A549 (cell line): ENCODE measurements around the gene DPYSL3. TPM values are rescaled to one million over a fixed set of nuclear protein-coding genes. Genes with fewer than 3 reads are reported as not detected.

ENCODE experiments used
- ATAC-seq, 2 experiments: fragments of 200-7000 bp in 1 of 2; fragments of >200 bp in 1 of 2; cut with Nextera tagmentation in 1 of 2; cut with Tn5 transposase in 1 of 2; 3 replicates each; pipeline versions ENCODE4 v1.8.0 to v1.9.1; 2018 to 2020; ENCODE audit warnings: mild to moderate bottlenecking in 1 of 2, moderate library complexity in 1 of 2
- CTCF ChIA-PET: fragments of 300-600 bp; sonication (Branson Sonifier 250); formaldehyde crosslinking; extraction: SDS; loops from one replicate; lab custom pipeline; 2021; ENCODE audit warnings: antibody characterized with exemption, inconsistent platforms; lab: Yijun Ruan, JAX
- POLR2A ChIA-PET: fragments of 350-600 bp; formaldehyde crosslinking; extraction: SDS; loops from one replicate; lab custom pipeline; 2021; ENCODE audit warnings: antibody characterized with exemption, inconsistent platforms; lab: Yijun Ruan, JAX
- DNase-seq, 2 experiments: peaks; one replicate each; pipeline versions ENCODE4 v3.0.0 to v3.0.0-alpha.2; 2011 to 2016; ENCODE audit warnings: low read depth in 1 of 2, low spot score in 1 of 2
- FAIRE-seq: peaks from 2 replicates; lab custom pipeline; 2011; peaks lifted over from hg19 to GRCh38; lab: Jason Lieb, UNC
- H3K27ac ChIP-seq, 2 experiments: fragments of >200 bp; sonication (Bioruptor Twin); formaldehyde crosslinking; 3 replicates each; pipeline ENCODE4 v1.5.1; 2016 to 2017
- H3K4me1 ChIP-seq: fragments of >200 bp; sonication (Bioruptor Twin); formaldehyde crosslinking; 3 replicates; pipeline ENCODE4 v1.6.1; 2016
- H3K4me2 ChIP-seq: fragments of >200 bp; sonication (Bioruptor Twin); formaldehyde crosslinking; 3 replicates; pipeline ENCODE4 v1.6.1; 2016
- H3K4me3 ChIP-seq: fragments of >200 bp; sonication (Bioruptor Twin); formaldehyde crosslinking; 3 replicates; pipeline ENCODE4 v1.5.1; 2016
- H3K9me3 ChIP-seq: fragments of >200 bp; sonication (Bioruptor Twin); formaldehyde crosslinking; 3 replicates; pipeline ENCODE4 v1.6.1; 2016
- ATOH8 ChIP-seq: fragments of 250-450 bp; sonication (Bioruptor Pico); IDR thresholded peaks from 2 replicates; pipeline ENCODE4 v1.5.0; 2020; ENCODE audit warnings: low read depth, mild to moderate bottlenecking, moderate library complexity
- BCL3 ChIP-seq: fragments of >200 bp; sonication (Bioruptor Twin); formaldehyde crosslinking; IDR thresholded peaks from 3 replicates; pipeline ENCODE4 v1.6.1; 2016
- CEBPB ChIP-seq, 2 experiments: fragments of >200 bp in 1 of 2; sonication (Bioruptor Twin) in 1 of 2; formaldehyde crosslinking in 1 of 2; IDR thresholded peaks; 2 replicates each; pipeline ENCODE4 v1.6.1; 2012 to 2016
- CHD2 ChIP-seq: fragments of 150-350 bp; IDR thresholded peaks from 2 replicates; pipeline ENCODE4 v1.6.1; 2014; ENCODE audit warnings: low read length; ENCODE audit not compliant: partially characterized antibody
- CHD4 ChIP-seq: fragments of 200-600 bp; sonication (generic); IDR thresholded peaks from 2 replicates; pipeline ENCODE4 v1.6.1; 2016; ENCODE audit warnings: antibody characterized with exemption, mild to moderate bottlenecking, borderline replicate concordance
- FOSB ChIP-seq: fragments of 250-450 bp; sonication (Bioruptor Pico); IDR thresholded peaks from 2 replicates; pipeline ENCODE4 v1.5.0; 2020; ENCODE audit warnings: mild to moderate bottlenecking, moderate library complexity
- HMGXB4 ChIP-seq: fragments of 250-450 bp; sonication (Bioruptor Pico); IDR thresholded peaks from 2 replicates; pipeline ENCODE4 v1.5.0; 2021; ENCODE audit warnings: mild to moderate bottlenecking, moderate library complexity, borderline replicate concordance
- HOXA7 ChIP-seq: fragments of 250-450 bp; sonication (Bioruptor Pico); IDR thresholded peaks from 2 replicates; pipeline ENCODE4 v1.5.0; 2020; ENCODE audit warnings: mild to moderate bottlenecking, moderate library complexity
- HOXB13 ChIP-seq: fragments of 250-450 bp; sonication (Bioruptor Pico); IDR thresholded peaks from 2 replicates; pipeline ENCODE4 v1.5.0; 2020; ENCODE audit warnings: low read depth, mild to moderate bottlenecking, moderate library complexity
- HOXB5 ChIP-seq: fragments of 250-450 bp; sonication (Bioruptor Pico); IDR thresholded peaks from 2 replicates; pipeline ENCODE4 v1.5.0; 2020; ENCODE audit warnings: mild to moderate bottlenecking, moderate library complexity
- JUN ChIP-seq, 2 experiments: fragments of >200 bp; sonication (Bioruptor Twin); formaldehyde crosslinking; IDR thresholded peaks; 2 replicates in 1 of 2; 3 replicates in 1 of 2; pipeline ENCODE4 v1.6.1; 2016 to 2017
- KDM1A ChIP-seq: fragments of 200-600 bp; sonication (generic); IDR thresholded peaks from 2 replicates; pipeline ENCODE4 v1.6.1; 2016; ENCODE audit warnings: low read depth, mild to moderate bottlenecking
- KDM5A ChIP-seq: fragments of 200-600 bp; sonication (generic); IDR thresholded peaks from 2 replicates; pipeline ENCODE4 v1.6.1; 2016; ENCODE audit warnings: antibody characterized with exemption, mild to moderate bottlenecking
- MAFK ChIP-seq: fragments of 450-650 bp; IDR thresholded peaks from 2 replicates; pipeline ENCODE4 v1.6.1; 2014; ENCODE audit not compliant: partially characterized antibody
- MAZ ChIP-seq: fragments of 150-350 bp; IDR thresholded peaks from 2 replicates; pipeline ENCODE4 v1.6.1; 2014; ENCODE audit warnings: antibody characterized with exemption, low read depth, low read length, borderline replicate concordance
- PBX3 ChIP-seq: IDR thresholded peaks from 2 replicates; pipeline ENCODE4 v1.6.1; 2012
- RAD21 ChIP-seq, 2 experiments: fragments of >200 bp in 1 of 2; sonication (Bioruptor Twin) in 1 of 2; formaldehyde crosslinking in 1 of 2; IDR thresholded peaks in 1 of 2; conservative IDR thresholded peaks in 1 of 2; 2 replicates in 1 of 2; 3 replicates in 1 of 2; pipeline ENCODE4 v1.6.1; 2012 to 2018; ENCODE audit warnings: inconsistent platforms in 1 of 2
- RCOR1 ChIP-seq: fragments of 150-350 bp; IDR thresholded peaks from 2 replicates; pipeline ENCODE4 v1.6.1; 2014; ENCODE audit warnings: antibody characterized with exemption, low read length, low read depth
- RNF2 ChIP-seq: fragments of 200-600 bp; sonication (generic); IDR thresholded peaks from 2 replicates; pipeline ENCODE4 v1.6.1; 2016; ENCODE audit warnings: low read depth, mild to moderate bottlenecking, antibody characterized with exemption, moderate library complexity, borderline replicate concordance
- SREBF2 ChIP-seq: fragments of 450-650 bp; IDR thresholded peaks from 2 replicates; pipeline ENCODE4 v1.6.1; 2014; ENCODE audit warnings: mild to moderate bottlenecking, moderate library complexity
- TFCP2L1 ChIP-seq: fragments of 250-450 bp; sonication (Bioruptor Pico); IDR thresholded peaks from 2 replicates; pipeline ENCODE4 v1.5.0; 2021; ENCODE audit warnings: mild to moderate bottlenecking
- ZC3H11A ChIP-seq: fragments of 450-650 bp; IDR thresholded peaks from 2 replicates; pipeline ENCODE4 v1.6.1; 2014; ENCODE audit warnings: antibody characterized with exemption, mild to moderate bottlenecking
- WGBS: methylation state at CpG from one replicate; pipeline ENCODE4 v1.1.6; 2017; ENCODE audit errors: missing lambda C conversion rate; 5-methylcytosine and 5-hydroxymethylcytosine counted together
- polyA plus RNA-seq, 4 experiments: library from polyadenylated mRNA; depleted of rRNA in 3 of 4; stranded (reverse); fragments of >200 nt; fragmentation: RNase III in 1 of 4; extraction: RNeasy Plus Mini Kit Qiagen cat#74134 plus additional on column Dnase treatment in 1 of 4; gene quantifications; 2 replicates in 3 of 4; 3 replicates in 1 of 4; pipeline ENCODE4 v1.2.3, GENCODE V29; 2011 to 2017
- TF ChIP-seq, protein P1 (sequence below): IDR thresholded peaks from 2 replicates; pipeline ENCODE4 v1.6.1; 2012
- TF ChIP-seq, protein P2 (sequence below): fragments of 150-350 bp; IDR thresholded peaks from 2 replicates; pipeline ENCODE4 v1.6.1; 2014; ENCODE audit warnings: low read depth, mild to moderate bottlenecking, low read length
- TF ChIP-seq, protein P3 (sequence below): fragments of 200-600 bp; sonication (generic); IDR thresholded peaks from 2 replicates; pipeline ENCODE4 v1.6.1; 2016; ENCODE audit warnings: antibody characterized with exemption, mild to moderate bottlenecking, moderate library complexity

DPYSL3 gene
- polyA plus RNA-seq, 2 of the 4 experiments (the other 2 are of a cell fraction), result 16.5 to 22.3 TPM

DNA sequence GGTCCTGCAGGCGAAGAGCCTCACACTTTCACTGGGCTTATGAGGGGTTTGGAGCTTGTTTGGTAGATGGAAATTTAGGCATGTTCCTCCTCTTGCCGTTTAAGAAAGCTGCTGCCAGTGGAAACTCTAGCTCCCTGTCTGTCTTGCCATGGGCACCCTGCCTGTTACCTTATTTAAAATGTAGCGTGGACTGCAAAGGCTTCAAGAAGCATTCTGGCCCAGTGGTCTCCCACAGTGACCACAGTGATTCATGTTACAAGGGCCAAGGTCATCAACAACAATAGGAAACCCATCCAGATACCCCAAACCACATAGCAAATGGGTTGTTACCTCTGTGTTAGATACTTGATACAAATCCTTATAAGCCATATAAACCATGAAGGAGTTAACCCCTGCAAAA, 96.6 kb downstream of the DPYSL3 start:
- 53% methylated on average over 3 of the region's 3 CpGs for WGBS
- ATAC-seq (no peak), FAIRE-seq (no peak), DNase-seq (no peak)
- CTCF ChIA-PET, result interaction anchor here (1.1 to 1.4 kb wide), 2 partner anchors 10 to 40 kb away, joined by 3 read pairs; no protein-coding TSS in a partner anchor
- POLR2A ChIA-PET, result no interaction called here
- Histone ChIP-seq H3K9me3 (no peaks in the 10 kb centered on the region), H3K4me1 (no peaks in the 10 kb centered on the region), H3K27ac (no peak overlapping the region), H3K4me2 (no peak overlapping the region), H3K4me3 (no peak overlapping the region)
- TF ChIP-seq RAD21 (conservative IDR thresholded peaks at IDR 0.05 in 1 of 2, IDR thresholded peaks at IDR 0.05 in 1 of 2) (no peak), PBX3 (no peak), CHD2 (no peak), TFCP2L1 (CRISPR knock-in tag) (no peak), HMGXB4 (CRISPR knock-in tag) (no peak), CHD4 (no peak), ZC3H11A (no peak), SREBF2 (no peak), HOXB5 (CRISPR knock-in tag) (no peak), HOXB13 (CRISPR knock-in tag) (no peak), HOXA7 (CRISPR knock-in tag) (no peak), KDM5A (no peak), JUN (IDR thresholded peaks at IDR 0.05) (no peak), KDM1A (no peak)
- TF ChIP-seq, protein P1, sequence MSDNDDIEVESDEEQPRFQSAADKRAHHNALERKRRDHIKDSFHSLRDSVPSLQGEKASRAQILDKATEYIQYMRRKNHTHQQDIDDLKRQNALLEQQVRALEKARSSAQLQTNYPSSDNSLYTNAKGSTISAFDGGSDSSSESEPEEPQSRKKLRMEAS, result no peak
- TF ChIP-seq, protein P2, sequence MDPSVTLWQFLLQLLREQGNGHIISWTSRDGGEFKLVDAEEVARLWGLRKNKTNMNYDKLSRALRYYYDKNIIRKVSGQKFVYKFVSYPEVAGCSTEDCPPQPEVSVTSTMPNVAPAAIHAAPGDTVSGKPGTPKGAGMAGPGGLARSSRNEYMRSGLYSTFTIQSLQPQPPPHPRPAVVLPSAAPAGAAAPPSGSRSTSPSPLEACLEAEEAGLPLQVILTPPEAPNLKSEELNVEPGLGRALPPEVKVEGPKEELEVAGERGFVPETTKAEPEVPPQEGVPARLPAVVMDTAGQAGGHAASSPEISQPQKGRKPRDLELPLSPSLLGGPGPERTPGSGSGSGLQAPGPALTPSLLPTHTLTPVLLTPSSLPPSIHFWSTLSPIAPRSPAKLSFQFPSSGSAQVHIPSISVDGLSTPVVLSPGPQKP, result no peak

DNA sequence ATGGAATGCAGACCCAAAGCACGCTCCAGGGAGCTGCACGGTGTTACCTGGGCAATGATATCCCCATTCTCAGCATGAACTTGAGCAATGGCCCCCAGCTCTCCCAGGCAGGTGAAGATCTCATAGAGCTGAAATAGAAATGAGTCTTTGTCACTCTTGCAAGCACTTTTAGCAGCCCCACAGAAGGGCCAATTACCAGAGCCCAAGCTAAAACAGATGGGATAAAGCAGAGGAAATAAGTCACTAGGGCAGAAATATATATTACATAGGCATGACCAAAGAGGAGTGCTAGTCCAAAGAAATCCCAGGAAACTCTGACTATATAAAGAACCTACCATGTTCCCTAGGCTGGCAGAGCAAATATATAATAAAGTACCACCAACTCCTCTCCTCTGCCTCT, 97.3 kb downstream of the DPYSL3 start:
- no peak overlapping the region for H3K4me2 ChIP-seq
- H3K27ac ChIP-seq, result no peak overlapping the region
- WGBS, result 59% methylated on average over 2 of the region's 2 CpGs
- no peaks in the 10 kb centered on the region for H3K9me3 ChIP-seq
- no peak for TF ChIP-seq RNF2
- TF ChIP-seq ATOH8 (CRISPR knock-in tag), result no peak
- no peak for TF ChIP-seq MAZ
- no peak for TF ChIP-seq MAFK
- no peak for TF ChIP-seq FOSB (CRISPR knock-in tag)
- TF ChIP-seq JUN (IDR thresholded peaks at IDR 0.05), result no peak
- no peak for TF ChIP-seq RCOR1
- TF ChIP-seq CHD4, result no peak
- TF ChIP-seq, protein P3, sequence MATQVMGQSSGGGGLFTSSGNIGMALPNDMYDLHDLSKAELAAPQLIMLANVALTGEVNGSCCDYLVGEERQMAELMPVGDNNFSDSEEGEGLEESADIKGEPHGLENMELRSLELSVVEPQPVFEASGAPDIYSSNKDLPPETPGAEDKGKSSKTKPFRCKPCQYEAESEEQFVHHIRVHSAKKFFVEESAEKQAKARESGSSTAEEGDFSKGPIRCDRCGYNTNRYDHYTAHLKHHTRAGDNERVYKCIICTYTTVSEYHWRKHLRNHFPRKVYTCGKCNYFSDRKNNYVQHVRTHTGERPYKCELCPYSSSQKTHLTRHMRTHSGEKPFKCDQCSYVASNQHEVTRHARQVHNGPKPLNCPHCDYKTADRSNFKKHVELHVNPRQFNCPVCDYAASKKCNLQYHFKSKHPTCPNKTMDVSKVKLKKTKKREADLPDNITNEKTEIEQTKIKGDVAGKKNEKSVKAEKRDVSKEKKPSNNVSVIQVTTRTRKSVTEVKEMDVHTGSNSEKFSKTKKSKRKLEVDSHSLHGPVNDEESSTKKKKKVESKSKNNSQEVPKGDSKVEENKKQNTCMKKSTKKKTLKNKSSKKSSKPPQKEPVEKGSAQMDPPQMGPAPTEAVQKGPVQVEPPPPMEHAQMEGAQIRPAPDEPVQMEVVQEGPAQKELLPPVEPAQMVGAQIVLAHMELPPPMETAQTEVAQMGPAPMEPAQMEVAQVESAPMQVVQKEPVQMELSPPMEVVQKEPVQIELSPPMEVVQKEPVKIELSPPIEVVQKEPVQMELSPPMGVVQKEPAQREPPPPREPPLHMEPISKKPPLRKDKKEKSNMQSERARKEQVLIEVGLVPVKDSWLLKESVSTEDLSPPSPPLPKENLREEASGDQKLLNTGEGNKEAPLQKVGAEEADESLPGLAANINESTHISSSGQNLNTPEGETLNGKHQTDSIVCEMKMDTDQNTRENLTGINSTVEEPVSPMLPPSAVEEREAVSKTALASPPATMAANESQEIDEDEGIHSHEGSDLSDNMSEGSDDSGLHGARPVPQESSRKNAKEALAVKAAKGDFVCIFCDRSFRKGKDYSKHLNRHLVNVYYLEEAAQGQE, result no peak
- no peak for TF ChIP-seq BCL3
- TF ChIP-seq ZC3H11A, result no peak
- TF ChIP-seq, protein P1, result no peak
- TF ChIP-seq CEBPB (IDR thresholded peaks at IDR 0.05), result no peak
- DNase-seq (no peak), FAIRE-seq (no peak), ATAC-seq (no peak)
- ChIA-PET POLR2A (no interaction called here), CTCF (interaction anchor here (1.0 to 1.5 kb wide), 4 partner anchors 10 to 41 kb away, joined by 3 to 4 read pairs (median 4); no protein-coding TSS in a partner anchor)
- H3K4me3 ChIP-seq, result no peak overlapping the region
- H3K4me1 ChIP-seq, result no peaks in the 10 kb centered on the region
